MM.1S (cell line): ENCODE data around the gene APLP2.

ENCODE experiments used
- CTCF ChIP-seq: fragments of 300-600 bp; sonication (generic); IDR thresholded peaks from 2 replicates; pipeline ENCODE4 v1.5.1; 2016; ENCODE audit warnings: antibody characterized with exemption, low read length, mixed read lengths
- EZH2 ChIP-seq: fragments of 300-600 bp; sonication (generic); optimal IDR thresholded peaks from 2 replicates; pipeline ENCODE3; 2017; ENCODE audit warnings: low read depth, mild to moderate bottlenecking, antibody characterized with exemption, low read length, mixed read lengths
- EZH2phosphoT487 ChIP-seq: fragments of 300-600 bp; sonication (generic); IDR thresholded peaks from 2 replicates; pipeline ENCODE4 v1.6.1; 2018; ENCODE audit warnings: antibody characterized with exemption, low read length

- TF ChIP-seq CTCF (no peak), EZH2 (no peak), EZH2phosphoT487 (no peak)
Observed at GRCh38 chr11:130157101-130157500, 87.4 kb downstream of the APLP2 start.
